CD4-positive, alpha-beta T cell treated with Interleukin-4 for 4 hours (primary cell): ENCODE results near the gene ALDH3B2.
"Not testable (repeated sequence)": the region's sequence is repeated elsewhere in the genome, so short reads cannot be mapped to it uniquely, and the experiment has no call there.

ENCODE experiments used
- DNase-seq: peaks from one replicate; pipeline ENCODE4 v3.0.0-alpha.2; 2020

Gene ALDH3B2

GRCh38 chr11:67660752-67661151 is 13.7 kb downstream of the ALDH3B2 start:
- not testable (repeated sequence) for DNase-seq

- not testable (repeated sequence) for DNase-seq
These were observed 14.7 kb downstream of the ALDH3B2 start for GRCh38 chr11:67659651-67660165.

GRCh38 chr11:67657300-67657699 is 17.1 kb downstream of the ALDH3B2 start:
- DNase-seq, result no peak

- no peak for DNase-seq
These were observed 18.0 kb downstream of the ALDH3B2 start for GRCh38 chr11:67656278-67656922.

GRCh38 chr11:67654225-67654624 is 20.2 kb downstream of the ALDH3B2 start:
- no peak for DNase-seq

- no peak for DNase-seq
These were observed 21.2 kb downstream of the ALDH3B2 start for GRCh38 chr11:67652965-67653845.

GRCh38 chr11:67651976-67652781 is 22.2 kb downstream of the ALDH3B2 start:
- no peak for DNase-seq

- DNase-seq, result no peak
These were observed 24.6 kb downstream of the ALDH3B2 start for GRCh38 chr11:67649634-67650510.

GRCh38 chr11:67648796-67649613 is 25.4 kb downstream of the ALDH3B2 start:
- no peak for DNase-seq

- peak; percentile 39 for DNase-seq
These were observed 26.2 kb downstream of the ALDH3B2 start for GRCh38 chr11:67648140-67648795.

- no peak for DNase-seq
These were observed 27.0 kb downstream of the ALDH3B2 start for GRCh38 chr11:67647471-67647870.

GRCh38 chr11:67646535-67647336 is 27.7 kb downstream of the ALDH3B2 start:
- DNase-seq, result peak; percentile 30

GRCh38 chr11:67645521-67646461 is 28.6 kb downstream of the ALDH3B2 start:
- no peak for DNase-seq

GRCh38 chr11:67644472-67645418 is 29.7 kb downstream of the ALDH3B2 start:
- DNase-seq, result no peak

GRCh38 chr11:67644042-67644441 is 30.4 kb downstream of the ALDH3B2 start:
- no peak for DNase-seq

- DNase-seq, result no peak
These were observed 32.0 kb downstream of the ALDH3B2 start for GRCh38 chr11:67642173-67643120.
